Measurements from ENCODE around the gene OSBPL3. TPM values are rescaled to one million over a fixed set of nuclear protein-coding genes. Genes with fewer than 3 reads are reported as not detected.

OSBPL3 gene
- polyA plus RNA-seq, 3 donors: 2.6 to 9.2 (median 3.7) TPM

GRCh38 chr7:24783698-24784097, 196.3 kb downstream of the OSBPL3 start:
- no peak overlapping the region for H2AFZ ChIP-seq (ENCODE audit: insufficient read depth, low read depth, low read length, poor library complexity, severe bottlenecking)
- H3K4me1 ChIP-seq (ENCODE audit: control insufficient read depth in 1 of 2, insufficient read depth in 2 of 2, low read length in 2 of 2): peaks cover 56 to 63% of the 10 kb centered on the region in 2 donors
- Mint-ChIP-seq H3K27ac (peak overlapping the region in 1 of 7 donors; percentile 78), H3K4me3 (no peak overlapping the region), H3K9me3 (peaks cover 4 to 12% (median 6%) of the 10 kb centered on the region in 7 donors), H3K36me3 (peaks cover 2 to 6% of the 10 kb centered on the region in 2 donors), H3K4me1 (peaks cover 53% of the 10 kb centered on the region), H3K27me3 (ENCODE audit: low read depth in 3 of 3) (peaks cover 0 to 4% (median 1%) of the 10 kb centered on the region in 3 donors)
- TF ChIP-seq CTCF (IDR thresholded peaks at IDR 0.05): no peak
- no peak overlapping the region for H3K27ac ChIP-seq (ENCODE audit: low read depth in 1 of 2, low read length in 2 of 2)
- WGBS (ENCODE audit: insufficient coverage): 100% methylated on average over 2 of the region's 2 CpGs
- no peak overlapping the region for H3K9ac ChIP-seq (ENCODE audit: insufficient read depth, low read length, poor library complexity, severe bottlenecking)
- intact Hi-C loops (cut with micrococcal nuclease): loop anchor here in 1 of 2 donors (10.0 kb wide), 1 partner anchor 51 kb away; no protein-coding TSS in a partner anchor
- no peaks in the 10 kb centered on the region for H3K79me2 ChIP-seq (ENCODE audit: insufficient read depth, low read length)
- H3K4me2 ChIP-seq (replicated peaks; ENCODE audit: extremely low read depth, low read length, poor library complexity, severe bottlenecking): no peak overlapping the region
- no peak overlapping the region for H3K4me3 ChIP-seq (replicated peaks in 1 of 3; ENCODE audit: low read depth in 2 of 3, low read length in 3 of 3)
- H3K9me3 ChIP-seq (replicated peaks in 1 of 2; ENCODE audit: control insufficient read depth in 1 of 2, insufficient read depth in 1 of 2, low read length in 2 of 2): peaks cover 0 to 8% of the 10 kb centered on the region in 2 donors
- H3K27me3 ChIP-seq (ENCODE audit: control insufficient read depth in 2 of 2, insufficient read depth in 2 of 2, low read length in 2 of 2): no peaks in the 10 kb centered on the region
- peak in 1 of 3 donors; percentile 60 for DNase-seq
- no peaks in the 10 kb centered on the region for H3K36me3 ChIP-seq (replicated peaks in 1 of 2; ENCODE audit: control insufficient read depth in 1 of 2, insufficient read depth in 2 of 2, low read length in 2 of 2)
- no peaks in the 10 kb centered on the region for H4K20me1 ChIP-seq (ENCODE audit: insufficient read depth, low read length)

DNA sequence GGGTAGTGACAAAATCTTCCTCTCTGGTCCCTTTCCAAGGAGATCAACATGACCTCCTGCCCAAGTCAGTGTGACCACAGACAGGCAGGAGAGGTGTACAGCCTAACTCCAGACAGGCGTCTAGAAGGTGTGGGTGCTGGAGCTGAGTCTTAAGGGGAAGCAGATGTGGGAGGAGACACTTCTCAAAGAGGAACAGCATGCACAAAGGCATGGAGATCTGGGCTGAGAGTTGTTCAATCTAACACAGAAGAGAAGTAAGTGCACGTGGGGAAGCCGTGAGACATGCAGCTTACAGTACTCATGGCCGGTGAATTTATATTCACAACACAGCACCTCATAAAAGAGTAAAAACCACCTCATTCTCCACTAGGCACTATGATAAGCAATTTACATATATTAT, 198.9 kb downstream of the OSBPL3 start:
- H3K4me3 ChIP-seq (replicated peaks in 1 of 3; ENCODE audit: low read depth in 2 of 3, low read length in 3 of 3): no peak overlapping the region
- no peak for TF ChIP-seq CTCF (IDR thresholded peaks at IDR 0.05)
- peaks cover 0 to 8% of the 10 kb centered on the region in 2 donors for H3K9me3 ChIP-seq (replicated peaks in 1 of 2; ENCODE audit: control insufficient read depth in 1 of 2, insufficient read depth in 1 of 2, low read length in 2 of 2)
- peak overlapping the region; percentile 47 to 74 for H3K27ac ChIP-seq (ENCODE audit: low read depth in 1 of 2, low read length in 2 of 2)
- H3K27ac Mint-ChIP-seq: peak overlapping the region; percentile 80 to 98 (median 94)
- H3K36me3 ChIP-seq (replicated peaks in 1 of 2; ENCODE audit: control insufficient read depth in 1 of 2, insufficient read depth in 2 of 2, low read length in 2 of 2): no peaks in the 10 kb centered on the region
- intact Hi-C loops (cut with micrococcal nuclease): loop anchor here in 1 of 2 donors (10.0 kb wide), 1 partner anchor 54 kb away; no protein-coding TSS in a partner anchor
- H3K9me3 Mint-ChIP-seq: peaks cover 4 to 10% (median 6%) of the 10 kb centered on the region in 7 donors
- H4K20me1 ChIP-seq (ENCODE audit: insufficient read depth, low read length): no peaks in the 10 kb centered on the region
- H2AFZ ChIP-seq (ENCODE audit: insufficient read depth, low read depth, low read length, poor library complexity, severe bottlenecking): no peak overlapping the region
- H3K27me3 ChIP-seq (ENCODE audit: control insufficient read depth in 2 of 2, insufficient read depth in 2 of 2, low read length in 2 of 2): no peaks in the 10 kb centered on the region
- peaks cover 48 to 51% of the 10 kb centered on the region in 2 donors for H3K4me1 ChIP-seq (ENCODE audit: control insufficient read depth in 1 of 2, insufficient read depth in 2 of 2, low read length in 2 of 2)
- peak; percentile 85 to 89 (median 89) for DNase-seq
- H3K9ac ChIP-seq (ENCODE audit: insufficient read depth, low read length, poor library complexity, severe bottlenecking): no peak overlapping the region
- WGBS (ENCODE audit: insufficient coverage): 17% methylated on average over 1 of the region's 4 CpGs
- H3K4me1 Mint-ChIP-seq: peaks cover 47% of the 10 kb centered on the region
- peak overlapping the region; percentile 6 for H3K4me2 ChIP-seq (replicated peaks; ENCODE audit: extremely low read depth, low read length, poor library complexity, severe bottlenecking)
- peaks cover 2 to 5% of the 10 kb centered on the region in 2 donors for H3K36me3 Mint-ChIP-seq
- no peak overlapping the region for H3K4me3 Mint-ChIP-seq
- peaks cover 0 to 4% (median 1%) of the 10 kb centered on the region in 3 donors for H3K27me3 Mint-ChIP-seq (ENCODE audit: low read depth in 3 of 3)
- H3K79me2 ChIP-seq (ENCODE audit: insufficient read depth, low read length): no peaks in the 10 kb centered on the region
